ENCODE results near the gene C2CD5. TPM values are rescaled to one million over a fixed set of nuclear protein-coding genes. Genes with fewer than 3 reads are reported as not detected.

Gene C2CD5
- polyA plus RNA-seq, 1 experiment, result 11.0 TPM

DNA sequence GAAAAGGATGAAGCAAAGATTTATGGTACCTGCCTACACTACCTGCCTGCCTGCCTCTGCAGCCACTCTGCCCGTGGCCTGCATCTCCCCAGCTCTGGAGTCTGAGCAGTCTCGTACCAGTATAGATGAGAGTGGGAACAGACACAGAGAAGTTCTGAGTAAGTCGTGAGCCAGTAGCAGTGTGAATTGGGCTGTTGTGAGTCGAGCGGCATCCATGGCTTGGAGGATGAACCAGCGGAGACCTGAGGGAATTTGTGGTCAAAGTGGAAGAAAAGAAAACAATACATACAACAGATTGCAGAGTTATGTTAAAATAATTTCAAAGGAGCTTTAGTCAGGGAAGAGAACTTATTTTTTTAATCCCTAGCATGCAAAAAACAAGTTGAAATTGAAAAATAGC, 25.3 kb downstream of the C2CD5 start:
- DNase-seq (ENCODE audit: low read depth), result no peak
- POLR2A ChIA-PET, result no interaction called here
- CTCF ChIA-PET, result interaction anchor here (1.1 kb wide), 1 partner anchor 12 kb away, joined by 3 read pairs; no protein-coding TSS in a partner anchor
- TF ChIP-seq CTCF (IDR thresholded peaks at IDR 0.05; ENCODE audit: insufficient read depth, low read depth, low read length), result no peak
- Histone ChIP-seq H3K27me3 (ENCODE audit: control insufficient read depth, insufficient read depth, low read length) (no peaks in the 10 kb centered on the region), H3K36me3 (ENCODE audit: control insufficient read depth, insufficient read depth, low read length) (peaks cover 4% of the 10 kb centered on the region), H3K4me3 (ENCODE audit: low read depth, low read length) (no peak overlapping the region)

- TF ChIP-seq CTCF (IDR thresholded peaks at IDR 0.05; ENCODE audit: insufficient read depth, low read depth, low read length), result no peak
- ChIA-PET POLR2A (no interaction called here), CTCF (interaction anchor here (1.1 kb wide), 1 partner anchor 13 kb away, joined by 3 read pairs; no protein-coding TSS in a partner anchor)
- H3K4me3 ChIP-seq (ENCODE audit: low read depth, low read length), result no peak overlapping the region
- H3K27me3 ChIP-seq (ENCODE audit: control insufficient read depth, insufficient read depth, low read length), result no peaks in the 10 kb centered on the region
- no peak for DNase-seq (ENCODE audit: low read depth)
- peaks cover 3% of the 10 kb centered on the region; the same call in 1 of the 2 replicates for H3K36me3 ChIP-seq (ENCODE audit: control insufficient read depth, insufficient read depth, low read length)
Observed at GRCh38 chr12:22518060-22518719, 26.2 kb downstream of the C2CD5 start.

DNA sequence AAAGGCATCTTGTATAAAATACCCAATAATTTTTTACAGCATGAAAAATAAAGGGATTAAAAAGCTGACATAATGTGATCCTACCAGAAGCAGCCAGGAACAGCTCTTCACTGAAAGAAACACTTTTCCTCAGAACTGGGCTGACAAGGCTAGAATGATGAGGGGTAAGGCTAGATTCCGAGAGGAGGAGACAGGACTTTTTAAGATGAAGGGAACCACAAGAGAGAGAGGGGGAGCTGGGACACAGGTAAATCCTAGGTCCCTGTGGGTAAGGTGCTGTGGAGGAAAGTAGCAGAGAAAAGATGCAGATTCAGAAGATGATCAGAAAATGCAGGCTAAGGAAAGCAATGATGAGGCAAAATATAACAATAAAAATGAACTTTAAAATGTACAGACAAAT, 29.5 kb downstream of the C2CD5 start:
- no peak for TF ChIP-seq CTCF (IDR thresholded peaks at IDR 0.05; ENCODE audit: insufficient read depth, low read depth, low read length)
- CTCF ChIA-PET, result no interaction called here
- POLR2A ChIA-PET, result no interaction called here
- Histone ChIP-seq H3K4me3 (ENCODE audit: low read depth, low read length) (no peak overlapping the region), H3K27me3 (ENCODE audit: control insufficient read depth, insufficient read depth, low read length) (no peaks in the 10 kb centered on the region), H3K36me3 (ENCODE audit: control insufficient read depth, insufficient read depth, low read length) (peaks cover 3% of the 10 kb centered on the region; the same call in 1 of the 2 replicates)
- DNase-seq (ENCODE audit: low read depth), result no peak

GRCh38 chr12:22505826-22506225, 38.5 kb downstream of the C2CD5 start:
- ChIA-PET CTCF (interaction anchor here (1.0 to 1.1 kb wide), 2 partner anchors 10 to 18 kb away, joined by 3 to 4 read pairs; no protein-coding TSS in a partner anchor), POLR2A (no interaction called here)
- no peak for DNase-seq (ENCODE audit: low read depth)
- H3K36me3 ChIP-seq (ENCODE audit: control insufficient read depth, insufficient read depth, low read length), result no peaks in the 10 kb centered on the region
- no peak overlapping the region for H3K4me3 ChIP-seq (ENCODE audit: low read depth, low read length)
- H3K27me3 ChIP-seq (ENCODE audit: control insufficient read depth, insufficient read depth, low read length), result no peaks in the 10 kb centered on the region
- no peak for TF ChIP-seq CTCF (IDR thresholded peaks at IDR 0.05; ENCODE audit: insufficient read depth, low read depth, low read length)

GRCh38 chr12:22500100-22500499, 44.2 kb downstream of the C2CD5 start:
- no peaks in the 10 kb centered on the region for H3K27me3 ChIP-seq (ENCODE audit: control insufficient read depth, insufficient read depth, low read length)
- H3K36me3 ChIP-seq (ENCODE audit: control insufficient read depth, insufficient read depth, low read length), result no peaks in the 10 kb centered on the region
- no peak for DNase-seq (ENCODE audit: low read depth)
- no peak for TF ChIP-seq CTCF (IDR thresholded peaks at IDR 0.05; ENCODE audit: insufficient read depth, low read depth, low read length)
- POLR2A ChIA-PET, result no interaction called here
- no peak overlapping the region for H3K4me3 ChIP-seq (ENCODE audit: low read depth, low read length)
- CTCF ChIA-PET, result interaction anchor here (0.6 to 1.0 kb wide), 2 partner anchors 12 to 41 kb away, joined by 3 to 4 read pairs; no protein-coding TSS in a partner anchor

Data from BJ (cell line).